ENCODE measurements around the gene CD177. TPM values are rescaled to one million over a fixed set of nuclear protein-coding genes. Genes with fewer than 3 reads are reported as not detected.

CD177 gene
- total RNA-seq, 1 experiment from 2014 or later: not detected

DNA sequence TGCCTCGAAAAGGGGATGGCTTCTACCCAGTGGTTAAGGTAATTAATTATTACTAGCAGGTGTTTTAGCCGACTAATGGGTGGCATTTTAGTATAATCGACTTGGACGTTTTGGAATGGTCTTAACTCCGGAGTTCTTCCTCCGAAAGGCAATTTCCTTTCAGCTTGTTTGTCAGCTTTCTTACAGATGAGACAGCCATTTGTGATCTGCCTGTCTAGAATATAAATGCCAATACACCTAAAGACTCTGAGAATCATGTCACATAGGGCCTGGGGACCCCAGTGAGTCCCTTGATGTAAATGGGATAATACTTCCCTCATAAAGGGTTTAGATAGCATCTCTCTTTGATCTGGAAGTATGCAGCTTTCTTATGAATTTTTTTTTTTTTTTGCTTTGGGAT is 42.2 kb upstream of the CD177 start:
- no TSS peak for BruUV-seq (replicated peaks)
- TF ChIP-seq CTCF (conservative IDR thresholded peaks at IDR 0.05; ENCODE audit: low read depth, low read length) (no peak), EZH2 (IDR thresholded peaks at IDR 0.05; ENCODE audit: borderline replicate concordance, low read depth, low read length, poor library complexity, severe bottlenecking) (no peak)
- Histone ChIP-seq H3K27me3 (replicated peaks; ENCODE audit: insufficient read depth, low read depth, low read length, poor library complexity) (peaks cover 61% of the 10 kb centered on the region), H3K27ac (ENCODE audit: low read depth, low read length, poor library complexity, severe bottlenecking) (no peak overlapping the region), H3K4me3 (ENCODE audit: low read depth, low read length, poor library complexity, severe bottlenecking) (no peak overlapping the region), H3K36me3 (ENCODE audit: insufficient read depth, low read length, poor library complexity, severe bottlenecking) (no peaks in the 10 kb centered on the region), H3K4me1 (ENCODE audit: insufficient read depth, low read length, poor library complexity, severe bottlenecking) (no peaks in the 10 kb centered on the region), H3K9me3 (ENCODE audit: low read depth, low read length, poor library complexity, severe bottlenecking) (no peaks in the 10 kb centered on the region)
- DNase-seq (ENCODE audit: low spot score): no peak
- POLR2A ChIA-PET (ENCODE audit: low non-redundant PET): no interaction called here
- intact Hi-C loops (cut with micrococcal nuclease; ENCODE audit: unreplicated experiment): no loop called here
- CTCF ChIA-PET: interaction anchor here (1.0 kb wide), 1 partner anchor 104 kb away, joined by 6 read pairs; no protein-coding TSS in a partner anchor

DNA sequence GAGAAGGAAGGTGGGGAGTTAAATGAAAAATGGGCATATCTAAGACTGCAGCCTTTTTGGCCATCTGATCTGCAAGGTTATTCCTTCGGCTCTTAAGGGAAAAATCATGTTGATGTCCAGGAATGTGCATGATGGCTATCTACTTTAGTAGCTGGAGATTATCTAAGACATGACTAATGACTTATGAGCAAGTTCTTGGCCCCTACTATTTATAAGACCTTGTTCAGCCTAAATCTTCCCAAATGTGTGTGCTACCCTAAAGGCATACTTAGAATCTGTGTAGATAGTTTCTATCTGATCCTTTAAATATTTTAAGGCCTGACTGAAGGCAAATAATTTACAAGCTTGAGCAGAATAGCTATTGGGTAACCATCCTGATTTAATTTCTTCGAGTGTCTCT is 41.8 kb upstream of the CD177 start:
- Histone ChIP-seq H3K4me1 (ENCODE audit: insufficient read depth, low read length, poor library complexity, severe bottlenecking) (no peaks in the 10 kb centered on the region), H3K36me3 (ENCODE audit: insufficient read depth, low read length, poor library complexity, severe bottlenecking) (no peaks in the 10 kb centered on the region), H3K4me3 (ENCODE audit: low read depth, low read length, poor library complexity, severe bottlenecking) (no peak overlapping the region), H3K9me3 (ENCODE audit: low read depth, low read length, poor library complexity, severe bottlenecking) (no peaks in the 10 kb centered on the region), H3K27me3 (replicated peaks; ENCODE audit: insufficient read depth, low read depth, low read length, poor library complexity) (peaks cover 61% of the 10 kb centered on the region), H3K27ac (ENCODE audit: low read depth, low read length, poor library complexity, severe bottlenecking) (no peak overlapping the region)
- intact Hi-C loops (cut with micrococcal nuclease; ENCODE audit: unreplicated experiment): no loop called here
- DNase-seq (ENCODE audit: low spot score): no peak
- ChIA-PET POLR2A (ENCODE audit: low non-redundant PET) (no interaction called here), CTCF (interaction anchor here (1.0 kb wide), 1 partner anchor 105 kb away, joined by 6 read pairs; no protein-coding TSS in a partner anchor)
- no peak for TF ChIP-seq EZH2 (IDR thresholded peaks at IDR 0.05; ENCODE audit: borderline replicate concordance, low read depth, low read length, poor library complexity, severe bottlenecking)
- no peak for TF ChIP-seq CTCF (conservative IDR thresholded peaks at IDR 0.05; ENCODE audit: low read depth, low read length)
- BruUV-seq (replicated peaks): no TSS peak

DNA sequence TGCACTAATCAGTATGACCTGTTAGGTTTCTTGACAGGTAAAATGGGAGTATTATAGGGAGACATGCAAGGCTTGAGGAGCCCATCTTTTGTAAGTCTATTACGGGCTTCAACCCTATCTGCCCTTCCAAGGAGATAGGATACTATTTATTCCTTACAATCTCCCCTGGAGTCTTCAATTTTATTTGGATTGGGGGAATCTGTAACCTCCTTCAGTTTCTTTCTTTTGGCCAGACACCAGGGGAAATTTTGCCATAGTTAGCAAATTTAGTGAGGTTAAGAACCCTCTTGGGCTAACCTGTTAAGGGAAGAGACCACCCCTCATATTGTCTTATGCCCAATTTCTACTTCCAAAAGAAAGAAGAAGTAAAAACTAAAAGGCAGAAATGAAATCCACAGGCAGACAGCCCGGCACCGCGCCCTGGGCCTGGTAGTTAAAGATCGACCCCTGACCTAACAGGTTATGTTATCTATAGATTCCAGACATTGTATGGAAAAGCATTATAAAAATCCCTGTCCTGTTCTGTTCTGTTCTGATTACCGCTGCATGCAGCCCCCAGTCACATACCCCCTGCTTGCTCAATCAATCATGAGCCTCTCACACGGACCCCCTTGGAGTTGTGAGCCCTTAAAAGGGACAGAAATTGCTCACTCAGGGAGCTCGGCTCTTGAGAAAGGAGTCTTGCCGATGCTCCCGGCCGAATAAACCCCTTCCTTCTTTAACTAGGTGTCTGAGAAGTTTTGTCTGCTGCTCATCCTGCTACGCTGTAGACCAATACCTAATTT is 39.6 kb upstream of the CD177 start:
- intact Hi-C loops (cut with micrococcal nuclease; ENCODE audit: unreplicated experiment): no loop called here
- Histone ChIP-seq H3K36me3 (ENCODE audit: insufficient read depth, low read length, poor library complexity, severe bottlenecking) (no peaks in the 10 kb centered on the region), H3K4me3 (ENCODE audit: low read depth, low read length, poor library complexity, severe bottlenecking) (no peak overlapping the region), H3K4me1 (ENCODE audit: insufficient read depth, low read length, poor library complexity, severe bottlenecking) (no peaks in the 10 kb centered on the region), H3K9me3 (ENCODE audit: low read depth, low read length, poor library complexity, severe bottlenecking) (no peaks in the 10 kb centered on the region), H3K27ac (ENCODE audit: low read depth, low read length, poor library complexity, severe bottlenecking) (no peak overlapping the region), H3K27me3 (replicated peaks; ENCODE audit: insufficient read depth, low read depth, low read length, poor library complexity) (peaks cover 58% of the 10 kb centered on the region)
- POLR2A ChIA-PET (ENCODE audit: low non-redundant PET): no interaction called here
- CTCF ChIA-PET: no interaction called here
- no peak for TF ChIP-seq CTCF (conservative IDR thresholded peaks at IDR 0.05; ENCODE audit: low read depth, low read length)
- TF ChIP-seq EZH2 (IDR thresholded peaks at IDR 0.05; ENCODE audit: borderline replicate concordance, low read depth, low read length, poor library complexity, severe bottlenecking): no peak
- no peak for DNase-seq (ENCODE audit: low spot score)
- no TSS peak for BruUV-seq (replicated peaks)
